Right cardiac atrium (tissue), 5 donors: Measurements from ENCODE around the gene ZNF25. TPM values are rescaled to one million over a fixed set of nuclear protein-coding genes. Genes with fewer than 3 reads are reported as not detected.
"Not testable (repeated sequence)": the region's sequence is repeated elsewhere in the genome, so short reads cannot be mapped to it uniquely, and the experiment has no call there.

ENCODE experiments used
- ATAC-seq, 2 donors: fragments of 200-7000 bp; cut with Tn5 transposase; one replicate each; pipeline versions ENCODE4 v1.8.0 to v1.9.1; 2020; ENCODE audit warnings: moderate library complexity in 2 of 2, mild to moderate bottlenecking in 1 of 2
- DNase-seq, 3 donors: peaks; one replicate each; pipeline ENCODE4 v3.0.0-alpha.2; 2020
- H3K27ac ChIP-seq: one replicate; pipeline ENCODE4 v1.5.1; 2013; ENCODE audit warnings: mild to moderate bottlenecking, low read length, control low read depth, moderate library complexity
- H3K27me3 ChIP-seq: one replicate; pipeline ENCODE4 v1.6.1; 2013; ENCODE audit not compliant: control insufficient read depth, insufficient read depth
- H3K4me1 ChIP-seq: one replicate; pipeline ENCODE4 v1.6.1; 2013; ENCODE audit warnings: low read length; ENCODE audit not compliant: control insufficient read depth, insufficient read depth
- H3K4me3 ChIP-seq: one replicate; pipeline ENCODE4 v1.5.1; 2013; ENCODE audit warnings: low read length, control low read depth
- H3K9me3 ChIP-seq: one replicate; pipeline ENCODE4 v1.6.1; 2013; ENCODE audit warnings: low read length; ENCODE audit not compliant: control insufficient read depth
- WGBS: extraction: QIAGEN DNeasy Blood & Tissue Kit; methylation state at CpG from one replicate; pipeline ENCODE4 v1.1.7; 2013; 5-methylcytosine and 5-hydroxymethylcytosine counted together
- intact Hi-C, 4 donors: fragments of 100-400 bp; cut with DNase I; formaldehyde crosslinking; loops; one replicate each; pipeline versions ENCODE4 v1.11.0 to v1.14.0; 2022 to 2023
- polyA plus RNA-seq: library from polyadenylated mRNA; stranded (reverse); fragments of 200-250 nt; gene quantifications from one replicate; pipeline ENCODE4 v1.2.3, GENCODE V29; 2013
- total RNA-seq, 4 donors: library from RNA; stranded (reverse); fragmentation: NEBNext Ultra II Directional; extraction: Animal tissue kit (Norgen Biotek cat#: 25700); gene quantifications; one replicate each; pipeline ENCODE4 v1.2.1, GENCODE V29; 2021
- donor health status: healthy with polysubstance abuse.
- donor health status: DM: no; HTN: yes; CAD: no.
- donor health status: DM: no; HTN: no; CAD: no.
- donor health status: DM: no; HTN: yes; CAD: no; lungs with severe emphysema.
- donor health status: DM: yes; HTN: yes; CAD: no.

ZNF25 gene
- total and polyA plus RNA-seq, 5 donors: 8.0 to 24.8 (median 21.4) TPM

- DNase-seq, H3K27me3 ChIP-seq, intact Hi-C loops, H3K4me3 ChIP-seq, H3K27ac ChIP-seq, H3K4me1 ChIP-seq, H3K9me3 ChIP-seq, ATAC-seq: not testable (repeated sequence)
- WGBS: 70% methylated on average over 2 of the region's 3 CpGs
Observed at GRCh38 chr10:37998920-37999319, 22.5 kb upstream of the ZNF25 start.

GRCh38 chr10:37992083-37992482 lies 15.6 kb upstream of the ZNF25 start:
- ATAC-seq: no peak
- no peaks in the 10 kb centered on the region for H3K4me1 ChIP-seq
- WGBS: 72% methylated on average over 3 of the region's 3 CpGs

DNA sequence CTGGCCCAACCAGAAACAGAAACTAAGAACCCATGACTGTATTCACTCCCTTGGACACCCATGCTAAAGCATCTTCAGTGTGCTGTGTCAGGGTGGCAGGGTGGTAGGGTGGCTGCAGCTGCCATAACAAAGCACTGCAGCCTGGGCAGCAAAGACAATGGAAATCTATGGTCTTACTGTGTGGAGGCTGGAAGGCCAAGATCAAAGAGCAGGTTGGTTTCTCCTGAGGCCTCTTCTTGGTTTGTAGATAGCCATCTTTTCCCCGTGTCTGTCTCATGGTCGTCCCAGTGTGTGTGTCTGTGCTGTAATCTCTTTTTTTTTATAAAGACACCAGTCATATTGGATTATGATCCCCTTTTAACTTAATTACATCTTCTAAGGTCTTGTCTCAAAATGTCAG lies 15.2 kb upstream of the ZNF25 start:
- H3K27ac ChIP-seq: no peak overlapping the region
- ATAC-seq: no peak
- intact Hi-C loops: no loop called here
- H3K9me3 ChIP-seq: no peaks in the 10 kb centered on the region
- no peak for DNase-seq
- WGBS: 83% methylated on average over 2 of the region's 2 CpGs
- no peaks in the 10 kb centered on the region for H3K27me3 ChIP-seq
- no peaks in the 10 kb centered on the region for H3K4me1 ChIP-seq
- H3K4me3 ChIP-seq: no peak overlapping the region

More at GRCh38 chr10:37992083-37992482, 15.6 kb upstream of the ZNF25 start:
- H3K4me3 ChIP-seq: no peak overlapping the region
- H3K27ac ChIP-seq: no peak overlapping the region
- no peaks in the 10 kb centered on the region for H3K9me3 ChIP-seq
- intact Hi-C loops: no loop called here
- no peak for DNase-seq
- no peaks in the 10 kb centered on the region for H3K27me3 ChIP-seq

GRCh38 chr10:37976880-37977203 lies 395 bp upstream of the ZNF25 start:
- H3K27me3 ChIP-seq: no peaks in the 10 kb centered on the region
- H3K4me1 ChIP-seq: no peaks in the 10 kb centered on the region
- WGBS: 13% methylated on average over 9 of the region's 9 CpGs
- no peak for DNase-seq
- no peaks in the 10 kb centered on the region for H3K9me3 ChIP-seq
- intact Hi-C loops: loop anchor here in 2 of 4 donors (2.0 to 10.0 kb wide), 3 partner anchors 34 to 122 kb away; partner anchors contain the start of genes ZNF248 (in 1 of the 2), ZNF33A (in 1 of the 2) and ZNF37A (in 1 of the 2)
- ATAC-seq: no peak
- H3K4me3 ChIP-seq: peak overlapping the region; percentile 66
- peak overlapping the region; percentile 63 for H3K27ac ChIP-seq

GRCh38 chr10:37975401-37975991 lies 951 bp downstream of the ZNF25 start:
- H3K9me3 ChIP-seq: no peaks in the 10 kb centered on the region
- ATAC-seq (no peak), DNase-seq (no peak)
- no peaks in the 10 kb centered on the region for H3K4me1 ChIP-seq
- H3K4me3 ChIP-seq: peak overlapping the region; percentile 89
- no peaks in the 10 kb centered on the region for H3K27me3 ChIP-seq
- intact Hi-C loops: loop anchor here in 2 of 4 donors (10.0 kb wide), 2 partner anchors 119 to 121 kb away; partner anchors contain the start of genes ZNF248 (in 1 of the 2) and ZNF37A (in 1 of the 2)
- H3K27ac ChIP-seq: peak overlapping the region; percentile 88
- 19% methylated on average over 5 of the region's 5 CpGs for WGBS

DNA sequence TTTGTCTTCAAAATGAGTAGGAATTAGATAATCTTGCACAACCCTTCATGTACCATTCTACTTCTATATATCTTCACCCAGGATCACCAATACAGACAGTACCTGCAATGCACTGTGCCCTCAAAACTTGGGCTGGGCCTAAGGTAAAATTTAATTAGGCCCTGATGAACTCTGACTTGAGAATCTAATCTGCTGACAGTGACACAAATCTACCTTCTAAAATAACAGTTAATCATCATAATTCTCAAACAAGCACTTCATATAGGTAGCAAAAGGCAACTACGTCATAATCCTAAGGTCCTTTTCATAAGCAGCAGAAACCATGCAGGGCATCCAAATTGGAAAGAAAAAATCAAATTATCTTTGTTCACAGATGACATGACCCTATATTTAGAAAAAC lies 4.1 kb downstream of the ZNF25 start:
- H3K27me3 ChIP-seq: no peaks in the 10 kb centered on the region
- no peak overlapping the region for H3K4me3 ChIP-seq
- 97% methylated on average over 1 of the region's 1 CpG for WGBS
- H3K27ac ChIP-seq: no peak overlapping the region
- intact Hi-C loops: loop anchor here in 2 of 4 donors (10.0 kb wide), 2 partner anchors 118 to 122 kb away; partner anchors contain the start of genes ZNF248 (in 1 of the 2) and ZNF37A (in 1 of the 2)
- DNase-seq (no peak), ATAC-seq (no peak)
- no peaks in the 10 kb centered on the region for H3K4me1 ChIP-seq
- H3K9me3 ChIP-seq: no peaks in the 10 kb centered on the region

DNA sequence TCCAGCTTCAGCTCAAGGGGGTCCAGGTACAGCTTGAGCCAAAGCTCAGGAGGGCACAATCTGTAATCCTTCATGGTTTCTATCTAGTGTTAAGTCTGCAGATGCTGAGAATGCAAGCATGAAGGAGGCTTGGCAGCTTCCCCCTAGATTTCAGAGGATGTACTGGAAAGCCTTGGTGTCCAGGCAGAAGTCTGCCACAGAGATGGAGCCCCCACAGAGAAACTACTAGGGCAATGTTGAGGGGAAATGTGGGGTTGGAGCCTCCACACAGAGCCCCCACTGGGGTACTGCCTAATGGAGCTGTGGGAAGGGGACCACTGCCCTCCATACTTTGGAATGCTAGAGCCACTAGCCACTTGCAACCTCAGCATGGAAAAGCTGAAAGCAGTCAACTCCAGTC lies 11.4 kb downstream of the ZNF25 start:
- DNase-seq: no peak
- intact Hi-C loops: no loop called here
- H3K9me3 ChIP-seq: no peaks in the 10 kb centered on the region
- H3K4me1 ChIP-seq: no peaks in the 10 kb centered on the region
- no peaks in the 10 kb centered on the region for H3K27me3 ChIP-seq
- no peak for ATAC-seq
- no peak overlapping the region for H3K4me3 ChIP-seq
- no peak overlapping the region for H3K27ac ChIP-seq

DNA sequence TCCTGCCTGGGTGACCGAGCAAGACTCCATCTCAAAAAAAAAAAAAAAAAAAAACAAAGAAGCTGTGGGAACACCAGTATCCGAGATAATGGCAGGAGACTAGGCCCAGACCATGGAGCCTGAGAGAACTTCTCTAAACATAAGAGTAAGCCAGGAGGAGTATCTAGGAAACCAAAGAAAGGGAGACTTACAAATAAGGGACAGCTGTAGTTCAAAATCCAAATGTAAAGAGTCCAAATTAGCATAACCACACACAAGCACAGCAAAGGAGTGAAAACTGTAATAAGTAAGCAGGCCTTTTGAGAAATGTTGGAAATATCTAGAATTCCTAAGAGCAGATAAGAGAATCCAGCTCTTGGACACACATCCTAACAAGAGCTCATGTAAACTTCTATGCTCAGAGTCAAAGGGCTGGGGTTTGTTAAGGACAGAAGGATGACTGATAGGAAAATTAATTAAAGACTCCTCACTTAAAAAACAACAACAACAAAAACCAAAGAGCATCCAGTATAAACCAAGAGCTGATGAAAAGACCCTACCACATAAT lies 15.8 kb downstream of the ZNF25 start:
- intact Hi-C loops: no loop called here
- WGBS: 56% methylated on average over 2 of the region's 2 CpGs

DNA sequence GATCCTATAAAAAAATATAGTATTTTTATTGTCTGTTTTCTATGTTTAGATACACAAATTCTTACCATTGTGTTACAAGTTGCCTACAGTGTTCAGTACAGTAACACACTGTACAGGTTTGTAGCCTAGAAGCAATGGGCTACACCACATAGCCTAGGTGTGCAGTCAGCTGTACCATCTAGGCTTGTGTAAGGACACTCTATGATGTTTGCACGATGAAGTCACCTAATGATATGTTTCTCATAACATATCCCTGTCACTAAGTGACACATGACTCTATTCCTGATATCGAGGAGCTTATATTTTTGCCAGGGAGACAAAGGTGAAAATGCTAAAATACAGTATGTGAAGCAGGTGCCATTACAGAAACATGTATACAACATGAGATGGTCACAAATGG lies 18.6 kb downstream of the ZNF25 start:
- Histone ChIP-seq H3K27me3 (no peaks in the 10 kb centered on the region), H3K4me1 (no peaks in the 10 kb centered on the region), H3K4me3 (no peak overlapping the region), H3K27ac (no peak overlapping the region), H3K9me3 (no peaks in the 10 kb centered on the region)
- DNase-seq (no peak), ATAC-seq (no peak)
- intact Hi-C loops: no loop called here
- WGBS: 95% methylated on average over 2 of the region's 2 CpGs

More for the DNA sequence above, 15.8 kb downstream of the ZNF25 start:
- DNase-seq: no peak
- Histone ChIP-seq H3K4me3 (no peak overlapping the region), H3K27me3 (no peaks in the 10 kb centered on the region), H3K27ac (no peak overlapping the region), H3K9me3 (no peaks in the 10 kb centered on the region), H3K4me1 (no peaks in the 10 kb centered on the region)
- ATAC-seq: no peak

- no peak overlapping the region for H3K4me3 ChIP-seq
- H3K9me3 ChIP-seq: no peaks in the 10 kb centered on the region
- no peak overlapping the region for H3K27ac ChIP-seq
- no peak for DNase-seq
- no peak for ATAC-seq
- 96% methylated on average over 3 of the region's 3 CpGs for WGBS
- H3K27me3 ChIP-seq: no peaks in the 10 kb centered on the region
- no peaks in the 10 kb centered on the region for H3K4me1 ChIP-seq
- intact Hi-C loops: no loop called here
Observed at GRCh38 chr10:37952926-37953325, 23.5 kb downstream of the ZNF25 start.

DNA sequence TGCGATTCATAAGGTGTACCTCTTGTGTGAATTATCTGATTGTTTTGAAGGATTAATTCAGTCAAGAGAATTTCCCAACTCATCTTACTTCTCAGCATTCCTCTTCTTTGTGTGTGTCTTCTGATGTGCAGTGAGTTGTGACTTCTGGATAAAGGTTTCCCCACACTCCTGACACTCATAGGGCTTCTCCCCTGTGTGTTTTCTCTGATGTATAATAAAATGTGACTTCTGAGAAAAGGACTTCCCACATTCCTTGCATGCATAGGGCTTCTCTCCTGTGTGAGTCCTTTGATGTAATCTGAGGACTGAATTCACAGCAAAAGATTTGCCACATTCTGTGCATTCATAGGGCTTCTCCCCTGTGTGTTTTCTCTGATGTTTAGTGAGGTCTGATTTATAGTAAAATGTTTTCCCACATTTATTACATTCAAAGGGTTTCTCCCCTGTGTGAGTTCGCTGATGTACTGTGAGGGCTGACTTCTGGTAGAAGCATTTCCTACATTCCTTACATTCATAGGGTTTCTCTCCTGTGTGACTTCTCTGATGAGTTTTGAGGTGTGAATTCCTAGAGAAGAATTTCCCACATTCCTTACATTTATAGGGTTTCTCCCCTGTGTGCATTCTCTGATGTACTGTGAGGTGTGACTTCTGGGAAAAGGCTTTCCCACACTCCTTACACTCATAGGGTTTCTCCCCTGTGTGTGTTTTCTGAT lies 24.2 kb downstream of the ZNF25 start:
- WGBS: 81% methylated on average over 2 of the region's 2 CpGs
- Histone ChIP-seq H3K4me1 (no peaks in the 10 kb centered on the region), H3K27me3 (no peaks in the 10 kb centered on the region), H3K27ac (no peak overlapping the region), H3K4me3 (no peak overlapping the region), H3K9me3 (no peaks in the 10 kb centered on the region)
- DNase-seq: no peak
- no peak for ATAC-seq
- intact Hi-C loops: no loop called here
